Naive thymus-derived CD4-positive, alpha-beta T cell (primary cell): ENCODE data around the gene LYG2. TPM values are rescaled to one million over a fixed set of nuclear protein-coding genes. Genes with fewer than 3 reads are reported as not detected.

Experiments
- polyA plus RNA-seq, 2 donors: library from polyadenylated mRNA; unstranded; fragments of 300-500 nt; fragmentation: Illumina TruSeq; gene quantifications; one replicate each; pipeline ENCODE4 v1.2.3, GENCODE V29; 2021
- total RNA-seq, 6 experiments: library from RNA in 5 of 6; stranded (reverse) in 5 of 6; gene quantifications; 1 replicate in 5 of 6; 2 replicates in 1 of 6; pipeline ENCODE4 v1.2.3 and lab custom pipeline; 2021 to 2026

LYG2 gene
- total and polyA plus RNA-seq, 7 experiments from 2014 or later = not detected

Other genes with a start within 250 kb of the LYG2 start
- gene C2orf15, start 114.0 kb downstream of the LYG2 start, total RNA-seq = 1 to 10 TPM in 4 of 5 experiments, under 1 TPM in 1; 0.48 to 3.8 (median 3.1) TPM
- 1 to 10 TPM; 7.2 to 7.8 TPM for gene C2orf15, start 114.0 kb downstream of the LYG2 start, polyA plus RNA-seq
- gene TSGA10, start 100.7 kb downstream of the LYG2 start, total RNA-seq = 10 to 100 TPM in 3 of 5 experiments, 1 to 10 TPM in 2; 3.5 to 31.7 (median 12.6) TPM
- gene TSGA10, start 100.7 kb downstream of the LYG2 start, polyA plus RNA-seq = 10 to 100 TPM; 18.6 to 29.5 TPM
- 10 to 100 TPM in 4 of 5 experiments, 1 to 10 TPM in 1; 7.7 to 24.1 (median 15.9) TPM for gene LIPT1, start 100.7 kb downstream of the LYG2 start, total RNA-seq
- 10 to 100 TPM; 21.2 to 28.6 TPM for gene LIPT1, start 100.7 kb downstream of the LYG2 start, polyA plus RNA-seq
- 10 to 100 TPM; 26.8 to 80.5 (median 73.8) TPM for gene MITD1, start 74.6 kb downstream of the LYG2 start, total RNA-seq
- 10 to 100 TPM; 44.6 to 52.2 TPM for gene MITD1, start 74.6 kb downstream of the LYG2 start, polyA plus RNA-seq
- gene MRPL30, start 74.5 kb downstream of the LYG2 start, total RNA-seq = 10 to 100 TPM; 16.1 to 26.0 (median 21.9) TPM
- gene MRPL30, start 74.5 kb downstream of the LYG2 start, polyA plus RNA-seq = 10 to 100 TPM; 19.3 to 20.5 TPM
- 1 to 10 TPM; 1.0 to 3.6 (median 3.0) TPM for gene LYG1, start 45.5 kb upstream of the LYG2 start, total RNA-seq
- gene LYG1, start 45.5 kb upstream of the LYG2 start, polyA plus RNA-seq = under 1 TPM in 1 of 2 donors, not detected in 1; 0.56 TPM
- 10 to 100 TPM in 4 of 5 experiments, 1 to 10 TPM in 1; 7.8 to 31.4 (median 24.4) TPM for gene TXNDC9, start 80.7 kb upstream of the LYG2 start, total RNA-seq
- 10 to 100 TPM; 48.2 to 49.3 TPM for gene TXNDC9, start 80.7 kb upstream of the LYG2 start, polyA plus RNA-seq
- gene EIF5B, start 81.7 kb upstream of the LYG2 start, total RNA-seq = 10 to 100 TPM; 28.0 to 49.0 (median 37.6) TPM
- gene EIF5B, start 81.7 kb upstream of the LYG2 start, polyA plus RNA-seq = 10 to 100 TPM in 1 of 2 donors, 1 to 10 TPM in 1; 5.6 to 14.0 TPM
- 10 to 100 TPM; 40.9 to 72.5 (median 54.7) TPM for gene REV1, start 234.4 kb upstream of the LYG2 start, total RNA-seq
- 10 to 100 TPM; 23.1 to 27.0 TPM for gene REV1, start 234.4 kb upstream of the LYG2 start, polyA plus RNA-seq